Measurements from ENCODE around the gene VWF. TPM values are rescaled to one million over a fixed set of nuclear protein-coding genes. Genes with fewer than 3 reads are reported as not detected.

Gene VWF
- total and polyA plus RNA-seq, 2 experiments from 2014 or later = 0.42 to 0.56 TPM

- no peak for TF ChIP-seq CTCF (conservative IDR thresholded peaks at IDR 0.05; ENCODE audit: low read depth in 2 of 2)
- no peak for TF ChIP-seq ETS1 (IDR thresholded peaks at IDR 0.05)
- Mint-ChIP-seq H3K27ac (no peak overlapping the region), H3K9me3 (no peaks in the 10 kb centered on the region), H3K4me3 (no peak overlapping the region), H3K4me1 (peaks cover 11% of the 10 kb centered on the region), H3K36me3 (ENCODE audit: low read depth) (no peaks in the 10 kb centered on the region), H3K27me3 (ENCODE audit: insufficient read depth, low read depth, poor library complexity) (no peaks in the 10 kb centered on the region)
- Histone ChIP-seq H3K79me2 (replicated peaks; ENCODE audit: insufficient read depth) (no peaks in the 10 kb centered on the region), H3K4me3 (no peak overlapping the region), H2AFZ (no peak overlapping the region), H3K27me3 (ENCODE audit: insufficient read depth) (no peaks in the 10 kb centered on the region), H3K4me2 (no peak overlapping the region), H3K9me2 (ENCODE audit: insufficient read depth) (no peaks in the 10 kb centered on the region), H3K4me1 (ENCODE audit: insufficient read depth) (0 out of 2 replicates have a peak, but pooled peaks cover 5% of the 10 kb centered on the region), H3F3A (replicated peaks; ENCODE audit: low read depth) (no peaks in the 10 kb centered on the region), H3K27ac (ENCODE audit: low read depth) (no peak overlapping the region), H3K36me3 (ENCODE audit: insufficient read depth) (no peaks in the 10 kb centered on the region), H4K20me1 (replicated peaks; ENCODE audit: insufficient read depth) (no peaks in the 10 kb centered on the region)
- DNase-seq (ENCODE audit: low spot score) (no peak), ATAC-seq (no peak)
Measured at GRCh38 chr12:6065131-6065862, 59.2 kb downstream of the VWF start.

GRCh38 chr12:6062757-6063735 is 61.4 kb downstream of the VWF start:
- no peak overlapping the region for H3K27ac Mint-ChIP-seq

More at GRCh38 chr12:6062757-6063735, 61.4 kb downstream of the VWF start:
- TF ChIP-seq NANOG (IDR thresholded peaks at IDR 0.05; ENCODE audit: borderline replicate concordance) (no peak), CTCF (conservative IDR thresholded peaks at IDR 0.05; ENCODE audit: low read depth in 2 of 2) (peak; percentile 76 to 97), EZH2 (IDR thresholded peaks at IDR 0.05; ENCODE audit: low read depth, unreplicated experiment) (no peak), EZH2phosphoT487 (IDR thresholded peaks at IDR 0.05; ENCODE audit: unreplicated experiment) (no peak), ZNF114 (CRISPR knock-in tag; IDR thresholded peaks at IDR 0.05) (no peak)
- Histone ChIP-seq H3K4me3 (no peak overlapping the region), H2AFZ (peak overlapping the region; percentile 59), H3F3A (replicated peaks; ENCODE audit: low read depth) (peaks cover 7% of the 10 kb centered on the region), H3K79me2 (replicated peaks; ENCODE audit: insufficient read depth) (no peaks in the 10 kb centered on the region), H3K4me2 (no peak overlapping the region), H3K27ac (ENCODE audit: low read depth) (no peak overlapping the region), H3K4me1 (ENCODE audit: insufficient read depth) (peaks cover 17% of the 10 kb centered on the region), H4K20me1 (replicated peaks; ENCODE audit: insufficient read depth) (no peaks in the 10 kb centered on the region), H3K36me3 (ENCODE audit: insufficient read depth) (no peaks in the 10 kb centered on the region), H3K27me3 (ENCODE audit: insufficient read depth) (no peaks in the 10 kb centered on the region), H3K9me2 (ENCODE audit: insufficient read depth) (no peaks in the 10 kb centered on the region)
- ATAC-seq (peak; percentile 79), DNase-seq (ENCODE audit: low spot score) (peak; percentile 73)
- H3K4me1 Mint-ChIP-seq = peaks cover 23% of the 10 kb centered on the region
- no peak overlapping the region for H3K4me3 Mint-ChIP-seq
- H3K27me3 Mint-ChIP-seq (ENCODE audit: insufficient read depth, low read depth, poor library complexity) = peaks cover 5% of the 10 kb centered on the region
- H3K9me3 Mint-ChIP-seq = no peaks in the 10 kb centered on the region
- no peaks in the 10 kb centered on the region for H3K36me3 Mint-ChIP-seq (ENCODE audit: low read depth)
